GM18907 (cell line): Measurements from ENCODE around the gene NANOS1.
"Not testable (repeated sequence)": the region's sequence is repeated elsewhere in the genome, so short reads cannot be mapped to it uniquely, and the experiment has no call there.

Experiments used
- ATAC-seq: cut with Tn5 transposase; IDR thresholded peaks from one replicate; pipeline ENCODE4 v1.9.1; 2021; ENCODE audit warnings: mild to moderate bottlenecking, moderate library complexity; ENCODE audit not compliant: unreplicated experiment

NANOS1 gene

GRCh38 chr10:119006451-119007210 is 22.9 kb upstream of the NANOS1 start:
- no peak for ATAC-seq

- ATAC-seq: no peak
Observed at GRCh38 chr10:119007211-119007574, 22.3 kb upstream of the NANOS1 start.

GRCh38 chr10:119020627-119020946 is 8.9 kb upstream of the NANOS1 start:
- no peak for ATAC-seq

- ATAC-seq: no peak
Observed at GRCh38 chr10:119022846-119023552, 6.5 kb upstream of the NANOS1 start.

GRCh38 chr10:119023553-119023868 is 6.0 kb upstream of the NANOS1 start:
- ATAC-seq: no peak

- no peak for ATAC-seq
Observed at GRCh38 chr10:119024882-119025281, 4.6 kb upstream of the NANOS1 start.

- ATAC-seq: no peak
Observed at GRCh38 chr10:119025336-119025735, 4.2 kb upstream of the NANOS1 start.

GRCh38 chr10:119025776-119026175 is 3.7 kb upstream of the NANOS1 start:
- no peak for ATAC-seq

- no peak for ATAC-seq
Observed at GRCh38 chr10:119026301-119027110, 3.0 kb upstream of the NANOS1 start.

- not testable (repeated sequence) for ATAC-seq
Observed at GRCh38 chr10:119028445-119028899, 1.0 kb upstream of the NANOS1 start.

- ATAC-seq: peak; percentile 61
Observed at GRCh38 chr10:119028900-119029612, 458 bp upstream of the NANOS1 start.

- peak; percentile 59 for ATAC-seq
Observed at GRCh38 chr10:119030421-119031250, 1.1 kb downstream of the NANOS1 start.

- no peak for ATAC-seq
Observed at GRCh38 chr10:119031496-119032059, 2.1 kb downstream of the NANOS1 start.

GRCh38 chr10:119039161-119039560 is 9.6 kb downstream of the NANOS1 start:
- ATAC-seq: no peak

GRCh38 chr10:119041326-119041725 is 11.8 kb downstream of the NANOS1 start:
- ATAC-seq: no peak

- no peak for ATAC-seq
Observed at GRCh38 chr10:119042169-119042568, 12.7 kb downstream of the NANOS1 start.

GRCh38 chr10:119045561-119045960 is 16.0 kb downstream of the NANOS1 start:
- no peak for ATAC-seq

GRCh38 chr10:119049361-119049760 is 19.8 kb downstream of the NANOS1 start:
- no peak for ATAC-seq

- ATAC-seq: no peak
Observed at GRCh38 chr10:119049777-119050176, 20.3 kb downstream of the NANOS1 start.

- no peak for ATAC-seq
Observed at GRCh38 chr10:119051775-119052174, 22.3 kb downstream of the NANOS1 start.
